ENCODE data around the gene R3HDM1. TPM values are rescaled to one million over a fixed set of nuclear protein-coding genes. Genes with fewer than 3 reads are reported as not detected.

The R3HDM1 gene
- polyA plus RNA-seq, 1 experiment, result 39.9 TPM

GRCh38 chr2:135504811-135505210 is 26.5 kb upstream of the R3HDM1 start:
- Histone ChIP-seq H3K36me3 (ENCODE audit: control insufficient read depth, insufficient read depth, low read length) (no peaks in the 10 kb centered on the region), H3K27me3 (ENCODE audit: control insufficient read depth, insufficient read depth, low read length) (no peaks in the 10 kb centered on the region), H3K4me3 (ENCODE audit: low read depth, low read length) (no peak overlapping the region)
- no peak for TF ChIP-seq CTCF (IDR thresholded peaks at IDR 0.05; ENCODE audit: insufficient read depth, low read depth, low read length)
- ChIA-PET POLR2A (no interaction called here), CTCF (no interaction called here)
- no peak for DNase-seq (ENCODE audit: low read depth)

GRCh38 chr2:135510577-135510976 is 20.7 kb upstream of the R3HDM1 start:
- no peak for TF ChIP-seq CTCF (IDR thresholded peaks at IDR 0.05; ENCODE audit: insufficient read depth, low read depth, low read length)
- H3K4me3 ChIP-seq (ENCODE audit: low read depth, low read length), result no peak overlapping the region
- ChIA-PET CTCF (interaction anchor here (1.0 kb wide), 1 partner anchor 15 kb away, joined by 3 read pairs; no protein-coding TSS in a partner anchor), POLR2A (no interaction called here)
- no peak for DNase-seq (ENCODE audit: low read depth)
- H3K36me3 ChIP-seq (ENCODE audit: control insufficient read depth, insufficient read depth, low read length), result no peaks in the 10 kb centered on the region
- H3K27me3 ChIP-seq (ENCODE audit: control insufficient read depth, insufficient read depth, low read length), result no peaks in the 10 kb centered on the region

- no peak overlapping the region for H3K4me3 ChIP-seq (ENCODE audit: low read depth, low read length)
- no peaks in the 10 kb centered on the region for H3K36me3 ChIP-seq (ENCODE audit: control insufficient read depth, insufficient read depth, low read length)
- ChIA-PET CTCF (no interaction called here), POLR2A (no interaction called here)
- no peak for TF ChIP-seq CTCF (IDR thresholded peaks at IDR 0.05; ENCODE audit: insufficient read depth, low read depth, low read length)
- H3K27me3 ChIP-seq (ENCODE audit: control insufficient read depth, insufficient read depth, low read length), result no peaks in the 10 kb centered on the region
- DNase-seq (ENCODE audit: low read depth), result no peak
These were observed 19.2 kb upstream of the R3HDM1 start for GRCh38 chr2:135512099-135512498.

- H3K36me3 ChIP-seq (ENCODE audit: control insufficient read depth, insufficient read depth, low read length), result no peaks in the 10 kb centered on the region
- POLR2A ChIA-PET, result no interaction called here
- no peak for DNase-seq (ENCODE audit: low read depth)
- no peak overlapping the region for H3K4me3 ChIP-seq (ENCODE audit: low read depth, low read length)
- H3K27me3 ChIP-seq (ENCODE audit: control insufficient read depth, insufficient read depth, low read length), result no peaks in the 10 kb centered on the region
- CTCF ChIA-PET, result no interaction called here
- no peak for TF ChIP-seq CTCF (IDR thresholded peaks at IDR 0.05; ENCODE audit: insufficient read depth, low read depth, low read length)
These were observed 5.5 kb upstream of the R3HDM1 start for GRCh38 chr2:135525786-135526185.

GRCh38 chr2:135528006-135528405 is 3.3 kb upstream of the R3HDM1 start:
- H3K36me3 ChIP-seq (ENCODE audit: control insufficient read depth, insufficient read depth, low read length), result no peaks in the 10 kb centered on the region
- POLR2A ChIA-PET, result no interaction called here
- CTCF ChIA-PET, result no interaction called here
- no peak for TF ChIP-seq CTCF (IDR thresholded peaks at IDR 0.05; ENCODE audit: insufficient read depth, low read depth, low read length)
- no peak for DNase-seq (ENCODE audit: low read depth)
- H3K4me3 ChIP-seq (ENCODE audit: low read depth, low read length), result no peak overlapping the region
- no peaks in the 10 kb centered on the region for H3K27me3 ChIP-seq (ENCODE audit: control insufficient read depth, insufficient read depth, low read length)
